SK-N-MC (cell line): Measurements from ENCODE around the gene CASP4.
"Not testable (repeated sequence)": the region's sequence is repeated elsewhere in the genome, so short reads cannot be mapped to it uniquely, and the experiment has no call there.

Experiments
- EZH2 ChIP-seq: fragments of 200-600 bp; sonication (generic); IDR thresholded peaks from one replicate; pipeline ENCODE4 v1.6.1; 2017; ENCODE audit warnings: antibody characterized with exemption
- POLR2AphosphoS5 ChIP-seq: IDR thresholded peaks from 2 replicates; pipeline ENCODE4 v1.6.1; 2012; ENCODE audit warnings: mild to moderate bottlenecking, low read depth, low read length, borderline replicate concordance

GRCh38 chr11:104972924-104973323, 4.5 kb upstream of the CASP4 start:
- not testable (repeated sequence) for TF ChIP-seq EZH2, POLR2AphosphoS5
